Subcutaneous abdominal adipose tissue (tissue), 5 donors: Measurements from ENCODE around the gene ATF7IP.

Experiments
- H3K27ac ChIP-seq: one replicate; pipeline ENCODE4 v1.7.0; 2013; ENCODE audit warnings: low read depth, mild to moderate bottlenecking, inconsistent platforms, low read length, moderate library complexity
- H3K27me3 ChIP-seq, 5 donors: one replicate each; pipeline ENCODE4 v1.7.0; 2013; ENCODE audit warnings: low read length in 5 of 5, inconsistent platforms in 1 of 5; ENCODE audit not compliant: control insufficient read depth in 5 of 5, insufficient read depth in 4 of 5
- H3K36me3 ChIP-seq, 5 donors: one replicate each; pipeline ENCODE4 v1.7.0; 2013; ENCODE audit warnings: low read length in 5 of 5; ENCODE audit not compliant: control insufficient read depth in 5 of 5, insufficient read depth in 5 of 5
- H3K4me1 ChIP-seq, 5 donors: one replicate each; pipeline ENCODE4 v1.7.0; 2013; ENCODE audit warnings: low read length in 5 of 5, mild to moderate bottlenecking in 3 of 5, moderate library complexity in 1 of 5; ENCODE audit not compliant: control insufficient read depth in 5 of 5, insufficient read depth in 5 of 5
- H3K4me3 ChIP-seq, 5 donors: one replicate each; pipeline ENCODE4 v1.7.0; 2013; ENCODE audit warnings: low read length in 5 of 5, low read depth in 1 of 5
- H3K9ac ChIP-seq, 5 donors: one replicate each; pipeline ENCODE4 v1.7.0; 2013; ENCODE audit warnings: low read length in 5 of 5, mild to moderate bottlenecking in 4 of 5, moderate library complexity in 3 of 5
- H3K9me3 ChIP-seq, 5 donors: one replicate each; pipeline ENCODE4 v1.7.0; 2013; ENCODE audit warnings: low read length in 5 of 5; ENCODE audit not compliant: control insufficient read depth in 5 of 5
- donor health status: healthy.
- donor health status: healthy.
- donor health status: healthy.
- donor health status: healthy.
- donor health status: healthy.

Gene ATF7IP

GRCh38 chr12:14547571-14547970, 182.1 kb downstream of the ATF7IP start:
- H3K9ac ChIP-seq, result no peak overlapping the region
- no peaks in the 10 kb centered on the region for H3K36me3 ChIP-seq
- no peak overlapping the region for H3K4me3 ChIP-seq
- no peak overlapping the region for H3K27ac ChIP-seq
- no peaks in the 10 kb centered on the region for H3K9me3 ChIP-seq
- no peaks in the 10 kb centered on the region for H3K4me1 ChIP-seq
- no peaks in the 10 kb centered on the region for H3K27me3 ChIP-seq

GRCh38 chr12:14548609-14549008, 183.1 kb downstream of the ATF7IP start:
- H3K4me3 ChIP-seq, result no peak overlapping the region
- peaks cover 0 to 4% (median 0%) of the 10 kb centered on the region in 5 donors for H3K36me3 ChIP-seq
- peaks cover 0 to 2% (median under 1%) of the 10 kb centered on the region in 5 donors for H3K4me1 ChIP-seq
- no peaks in the 10 kb centered on the region for H3K27me3 ChIP-seq
- no peak overlapping the region for H3K9ac ChIP-seq
- no peaks in the 10 kb centered on the region for H3K9me3 ChIP-seq
- no peak overlapping the region for H3K27ac ChIP-seq
